Cardiac muscle cell (in vitro differentiated cells and primary cell): ENCODE data around the gene CLIP2. TPM values are rescaled to one million over a fixed set of nuclear protein-coding genes. Genes with fewer than 3 reads are reported as not detected.

Source experiments
- DNase-seq, 2 donors: peaks; one replicate each; pipeline versions ENCODE4 v3.0.0 to v3.0.0-alpha.2; 2010 to 2017; ENCODE audit warnings: low read depth in 1 of 2, low spot score in 1 of 2
- H3K27ac ChIP-seq: fragments of 200-600 bp; sonication (generic); 2 replicates; pipeline ENCODE4 v1.5.1; 2016
- H3K27me3 ChIP-seq: fragments of 200-600 bp; sonication (generic); 2 replicates; pipeline ENCODE4 v1.6.0; 2016; ENCODE audit warnings: control low read depth
- H3K36me3 ChIP-seq: fragments of 200-600 bp; sonication (generic); 2 replicates; pipeline ENCODE4 v1.5.1; 2016; ENCODE audit warnings: control low read depth
- H3K4me1 ChIP-seq: fragments of 200-600 bp; sonication (generic); 2 replicates; pipeline ENCODE4 v1.8.1; 2017; ENCODE audit warnings: low read depth, mild to moderate bottlenecking, mixed run types
- H3K4me3 ChIP-seq: fragments of 200-600 bp; sonication (generic); 2 replicates; pipeline ENCODE4 v1.5.1; 2016; ENCODE audit warnings: mild to moderate bottlenecking
- H3K9me3 ChIP-seq: fragments of 200-600 bp; sonication (generic); 2 replicates; pipeline ENCODE4 v1.5.1; 2017; ENCODE audit warnings: low read depth, mild to moderate bottlenecking, control low read depth
- CTCF ChIP-seq: IDR thresholded peaks from 2 replicates; pipeline ENCODE4 v1.5.1; 2012; ENCODE audit warnings: low read depth, mild to moderate bottlenecking, low read length
- polyA plus RNA-seq: library from polyadenylated mRNA; unstranded; fragments of >200 nt; fragmentation: Nextera tagmentation; extraction: Ambion mirVana; gene quantifications from 2 replicates; pipeline ENCODE4 v1.2.1, GENCODE V29; 2016
- total RNA-seq: library from RNA; depleted of rRNA; stranded (reverse); fragments of >200 nt; gene quantifications from 2 replicates; pipeline ENCODE4 v1.2.3, GENCODE V29; 2016

The CLIP2 gene
- total and polyA plus RNA-seq, 2 experiments from 2014 or later = 11.1 to 20.0 TPM

DNA sequence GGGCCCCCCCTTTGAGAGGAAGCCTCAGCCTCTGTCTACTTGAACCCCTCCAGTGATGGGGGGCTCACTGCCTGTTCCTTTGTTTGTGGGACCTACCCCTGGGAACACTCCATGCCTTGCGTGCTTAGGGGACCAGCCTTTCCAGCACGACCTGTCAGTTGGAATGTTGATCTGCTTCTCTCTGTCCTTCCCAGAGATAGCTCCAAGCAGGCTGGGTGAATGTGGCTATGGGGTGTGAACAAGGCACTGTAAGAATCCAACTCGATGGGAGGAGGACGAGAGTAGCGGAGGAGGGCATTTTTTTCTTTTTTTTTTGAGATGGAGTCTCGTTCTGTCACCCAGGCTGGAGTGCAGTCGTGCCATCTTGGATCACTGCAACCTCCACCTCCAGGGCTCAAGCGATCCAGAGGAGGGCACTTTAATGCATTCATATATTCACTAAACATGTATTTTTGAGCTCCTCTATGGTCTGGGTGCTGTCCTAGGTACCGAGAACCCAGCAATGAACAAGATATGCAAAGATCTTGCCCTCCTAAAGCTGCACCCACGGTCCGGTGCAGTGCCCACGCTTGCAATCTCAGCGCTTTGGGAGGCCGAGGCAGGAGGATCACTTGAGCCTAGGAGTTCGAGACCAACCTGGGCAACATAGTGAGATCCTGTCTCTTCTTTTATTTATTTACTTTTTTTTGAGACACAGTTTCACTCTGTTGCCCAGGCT is 8.5 kb downstream of the CLIP2 start:
- Histone ChIP-seq H3K36me3 (no peaks in the 10 kb centered on the region), H3K9me3 (no peaks in the 10 kb centered on the region), H3K27me3 (no peaks in the 10 kb centered on the region), H3K27ac (no peak overlapping the region), H3K4me1 (no peaks in the 10 kb centered on the region), H3K4me3 (no peak overlapping the region)
- no peak for DNase-seq
- no peak for TF ChIP-seq CTCF

- H3K9me3 ChIP-seq = no peaks in the 10 kb centered on the region
- H3K36me3 ChIP-seq = no peaks in the 10 kb centered on the region
- no peaks in the 10 kb centered on the region for H3K27me3 ChIP-seq
- no peak for TF ChIP-seq CTCF
- no peak overlapping the region for H3K27ac ChIP-seq
- H3K4me1 ChIP-seq = no peaks in the 10 kb centered on the region
- DNase-seq = no peak
- H3K4me3 ChIP-seq = no peak overlapping the region
These were observed 10.2 kb downstream of the CLIP2 start for GRCh38 chr7:74299401-74299800.

- Histone ChIP-seq H3K27ac (no peak overlapping the region), H3K9me3 (no peaks in the 10 kb centered on the region), H3K27me3 (no peaks in the 10 kb centered on the region), H3K36me3 (no peaks in the 10 kb centered on the region), H3K4me1 (no peaks in the 10 kb centered on the region), H3K4me3 (no peak overlapping the region)
- no peak for DNase-seq
- no peak for TF ChIP-seq CTCF
These were observed 11.7 kb downstream of the CLIP2 start for GRCh38 chr7:74300926-74301325.

DNA sequence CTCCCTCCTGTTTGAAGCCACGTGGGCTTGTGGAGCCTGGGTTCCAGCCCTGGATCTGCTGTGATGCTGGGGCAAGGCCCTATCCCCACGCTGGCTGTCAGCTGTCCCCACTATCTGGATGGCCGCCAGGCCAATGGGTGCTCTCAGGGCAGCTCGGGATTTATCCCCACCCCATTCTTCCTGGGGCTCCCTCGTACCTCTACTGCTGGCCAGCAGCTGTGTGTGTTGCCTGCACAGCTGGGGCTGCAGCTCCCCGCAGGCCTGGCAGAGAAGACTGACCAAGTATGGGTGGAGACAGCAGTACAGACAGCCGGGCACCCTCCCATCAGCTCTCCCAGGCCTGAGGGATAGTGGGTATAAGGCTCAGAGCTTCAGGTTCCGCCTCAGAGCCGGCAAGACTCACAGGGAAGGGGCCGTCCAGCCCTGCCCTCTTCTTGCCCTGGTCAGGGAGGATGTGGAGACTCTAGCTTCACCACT is 13.6 kb downstream of the CLIP2 start:
- Histone ChIP-seq H3K9me3 (no peaks in the 10 kb centered on the region), H3K27me3 (no peaks in the 10 kb centered on the region), H3K36me3 (no peaks in the 10 kb centered on the region), H3K4me1 (no peaks in the 10 kb centered on the region), H3K4me3 (no peak overlapping the region), H3K27ac (no peak overlapping the region)
- TF ChIP-seq CTCF = no peak
- DNase-seq = no peak

DNA sequence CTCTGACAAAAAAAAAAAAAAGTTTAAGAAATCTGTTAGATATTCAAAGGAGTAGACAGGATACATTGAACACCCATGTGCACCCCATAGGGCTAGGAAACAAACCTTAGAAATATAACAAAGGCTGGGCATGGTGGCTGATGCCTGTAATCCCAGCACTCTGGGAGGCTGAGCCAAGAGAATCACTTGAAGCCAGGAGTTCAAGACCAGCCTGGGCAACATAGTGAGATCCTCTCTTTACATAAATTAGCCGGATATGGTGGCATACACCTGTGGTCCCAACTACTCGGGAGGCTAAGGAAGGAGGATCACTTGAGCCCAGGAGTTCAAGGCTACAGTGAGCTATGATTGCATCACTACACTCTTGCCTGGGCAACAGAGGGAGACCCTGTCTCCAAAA is 15.3 kb downstream of the CLIP2 start:
- TF ChIP-seq CTCF = no peak

More for the DNA sequence above, 15.3 kb downstream of the CLIP2 start:
- no peak overlapping the region for H3K4me3 ChIP-seq
- H3K27me3 ChIP-seq = no peaks in the 10 kb centered on the region
- no peaks in the 10 kb centered on the region for H3K36me3 ChIP-seq
- no peaks in the 10 kb centered on the region for H3K9me3 ChIP-seq
- H3K4me1 ChIP-seq = no peaks in the 10 kb centered on the region
- no peak for DNase-seq
- H3K27ac ChIP-seq = no peak overlapping the region
